SKM-1 treated with dmso at 0.1 percent for 144 hours (cell line): Measurements from ENCODE around the gene MEGF8.

Experiments used
- DNase-seq: peaks from one replicate; lab custom pipeline; 2025; ENCODE audit not compliant: unreplicated experiment; lab: John Stamatoyannopoulos, UW

Gene MEGF8

DNA sequence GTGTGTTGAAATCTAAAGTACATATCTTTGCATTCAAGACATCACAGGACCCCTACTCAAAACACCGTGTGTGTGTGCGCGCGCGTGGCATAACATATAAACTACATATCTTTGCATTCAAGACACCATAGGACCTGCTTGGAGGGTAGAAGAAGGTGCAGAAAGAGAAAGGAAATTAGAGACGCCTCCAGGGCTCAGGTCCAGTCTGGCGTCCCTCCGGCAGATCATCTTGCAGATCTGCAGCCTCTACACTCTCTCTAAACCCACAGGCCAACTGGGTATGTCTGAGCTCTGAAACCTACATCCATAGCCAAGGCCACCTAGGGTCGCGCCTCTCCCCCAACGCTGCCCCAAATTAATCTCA is 22.4 kb upstream of the MEGF8 start:
- DNase-seq: no peak

GRCh38 chr19:42303876-42304275 is 21.6 kb upstream of the MEGF8 start:
- no peak for DNase-seq

- DNase-seq: no peak
Measured at GRCh38 chr19:42306646-42307045, 18.8 kb upstream of the MEGF8 start.

DNA sequence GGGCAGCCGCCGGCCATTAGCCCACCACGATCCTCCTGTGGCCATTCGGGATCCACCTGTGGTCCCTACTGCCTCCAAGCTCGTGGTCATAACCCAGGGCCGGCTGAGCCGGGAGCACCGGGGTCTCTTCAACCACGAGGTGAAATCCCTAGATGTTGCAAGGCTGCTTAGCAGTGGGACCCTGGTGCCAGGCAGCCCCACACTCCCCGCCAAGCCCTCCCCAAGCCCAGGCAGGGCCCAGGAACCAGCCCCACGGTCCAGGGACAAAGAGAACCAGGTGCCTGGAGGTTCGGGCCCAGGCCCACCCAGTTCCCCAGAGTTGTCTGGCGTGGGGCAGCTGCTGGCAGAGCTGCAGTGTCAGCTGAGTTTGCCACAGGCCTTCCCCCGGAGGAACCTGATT is 15.7 kb upstream of the MEGF8 start:
- DNase-seq: no peak

GRCh38 chr19:42311657-42312056 is 13.8 kb upstream of the MEGF8 start:
- no peak for DNase-seq

DNA sequence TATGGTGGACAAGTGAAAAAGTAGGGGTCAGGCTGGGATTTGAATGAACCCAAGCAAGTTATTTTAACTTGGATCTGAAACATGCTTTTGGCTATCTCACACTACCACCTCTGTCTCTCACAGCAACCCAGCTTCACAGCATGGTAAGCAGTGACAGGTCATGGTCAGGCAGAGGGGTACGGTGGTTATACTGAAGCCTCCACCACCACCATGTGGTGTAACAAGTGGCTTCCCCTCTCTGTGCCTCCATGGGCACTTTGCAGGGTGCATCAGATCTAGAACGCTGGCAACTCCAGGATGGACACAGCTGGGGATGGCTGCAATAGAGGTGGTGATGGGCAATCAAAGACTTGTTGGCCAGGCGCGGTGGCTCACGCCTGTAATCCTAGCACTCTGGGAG is 13.1 kb upstream of the MEGF8 start:
- no peak for DNase-seq

- DNase-seq: no peak
Measured at GRCh38 chr19:42313096-42313839, 12.2 kb upstream of the MEGF8 start, which contains the start of gene TMEM145. TSS of gene TMEM145 (plus strand) at chr19:42313309. CDS start at chr19:42313377, 68 bp downstream.

- no peak for DNase-seq
Measured at GRCh38 chr19:42313840-42314755, 11.3 kb upstream of the MEGF8 start.

- DNase-seq: no peak
Measured at GRCh38 chr19:42315024-42315423, 10.4 kb upstream of the MEGF8 start.

GRCh38 chr19:42316223-42317211 is 8.9 kb upstream of the MEGF8 start:
- DNase-seq: peak; percentile 52

DNA sequence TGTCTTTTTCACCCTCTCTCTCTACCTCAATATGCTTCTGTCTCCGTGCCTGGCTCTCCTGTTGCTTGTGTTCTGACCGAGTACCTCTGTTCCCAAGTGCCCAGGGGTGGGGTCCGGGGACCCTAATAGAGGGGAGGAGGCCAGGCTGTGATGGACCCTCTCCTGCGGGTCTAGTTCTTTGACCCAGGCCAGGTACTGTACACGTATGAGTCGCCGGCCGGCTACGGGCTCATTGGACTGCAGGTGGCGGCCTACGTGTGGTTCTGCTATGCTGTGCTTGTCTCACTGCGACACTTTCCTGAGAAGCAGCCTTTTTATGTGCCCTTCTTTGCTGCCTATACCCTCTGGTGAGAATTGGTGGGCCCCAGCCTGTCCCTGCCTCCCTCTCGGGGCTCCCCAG is 7.9 kb upstream of the MEGF8 start:
- DNase-seq: no peak

DNA sequence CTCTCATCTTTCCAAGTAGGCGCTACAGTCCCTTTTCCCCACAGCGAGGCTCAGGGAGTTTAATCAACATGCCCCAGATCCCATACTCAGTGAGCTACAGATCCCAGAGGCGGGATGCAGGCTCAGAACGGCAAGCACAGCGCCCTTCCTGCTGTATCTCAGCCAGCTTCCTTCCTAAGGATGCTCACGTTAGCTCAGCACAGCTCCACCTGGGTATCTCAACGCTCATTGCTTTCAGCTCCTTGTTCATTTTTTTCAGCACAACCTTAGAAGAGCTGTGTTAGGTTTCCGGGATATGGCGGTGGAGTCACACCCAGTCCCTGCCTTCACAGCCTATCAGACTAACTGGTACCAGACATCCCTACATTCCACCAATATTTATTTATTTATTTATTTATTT is 3.1 kb upstream of the MEGF8 start:
- no peak for DNase-seq

- no peak for DNase-seq
Measured at GRCh38 chr19:42323473-42323851, 2.0 kb upstream of the MEGF8 start.

GRCh38 chr19:42323852-42324654 is 1.4 kb upstream of the MEGF8 start:
- DNase-seq: no peak

DNA sequence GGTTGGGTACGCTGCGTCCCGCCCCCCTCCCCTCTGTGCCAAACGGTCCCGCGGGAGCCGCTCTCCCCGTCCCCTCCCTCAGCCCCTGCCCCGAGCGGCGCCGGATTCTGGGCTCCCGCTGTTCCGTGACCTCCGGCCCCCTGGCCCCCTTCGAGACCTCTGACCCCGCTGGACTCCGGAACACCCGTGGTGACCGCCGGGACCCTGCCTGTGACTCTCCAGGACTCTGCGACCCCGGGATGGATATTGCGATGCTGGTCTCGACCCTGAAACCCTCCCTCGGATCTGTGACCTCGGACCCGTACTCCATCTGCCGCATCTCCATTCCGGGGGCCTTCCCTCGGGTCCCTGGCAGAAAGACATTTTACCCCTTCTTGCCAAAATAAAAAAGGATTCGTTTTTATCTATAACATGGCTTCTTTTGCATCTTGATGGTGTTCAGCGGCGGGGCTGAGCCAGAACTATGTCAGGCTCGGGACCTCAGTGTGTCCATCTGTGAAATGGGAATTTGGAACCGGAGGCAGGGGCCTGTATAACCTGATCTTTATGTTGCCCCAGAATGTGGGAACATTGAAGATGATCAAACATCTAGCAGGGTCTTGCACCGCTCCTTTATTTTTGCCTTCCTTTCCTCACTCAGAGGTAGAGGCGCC is 654 bp upstream of the MEGF8 start:
- no peak for DNase-seq

- no peak for DNase-seq
Measured at GRCh38 chr19:42325896-42326771, 699 bp downstream of the MEGF8 start.

DNA sequence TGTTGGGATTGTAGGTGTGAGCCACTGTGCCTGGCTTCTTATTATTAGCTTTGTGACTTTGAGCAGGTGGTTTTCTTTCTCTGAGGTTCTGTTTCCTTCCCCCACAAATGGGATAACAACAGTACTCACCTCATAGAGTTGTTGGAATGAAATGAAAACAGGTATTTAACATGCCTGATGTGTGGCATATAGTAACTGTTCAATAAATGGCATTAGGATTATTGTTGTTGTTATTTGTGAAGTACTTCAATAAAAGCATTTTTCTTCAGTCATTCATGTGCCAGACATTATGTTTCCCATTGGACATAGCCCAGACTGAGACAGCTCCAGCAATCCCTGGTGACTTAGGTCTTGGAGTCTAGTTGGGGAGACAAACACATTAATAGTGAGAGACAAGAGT is 1.5 kb downstream of the MEGF8 start:
- no peak for DNase-seq

DNA sequence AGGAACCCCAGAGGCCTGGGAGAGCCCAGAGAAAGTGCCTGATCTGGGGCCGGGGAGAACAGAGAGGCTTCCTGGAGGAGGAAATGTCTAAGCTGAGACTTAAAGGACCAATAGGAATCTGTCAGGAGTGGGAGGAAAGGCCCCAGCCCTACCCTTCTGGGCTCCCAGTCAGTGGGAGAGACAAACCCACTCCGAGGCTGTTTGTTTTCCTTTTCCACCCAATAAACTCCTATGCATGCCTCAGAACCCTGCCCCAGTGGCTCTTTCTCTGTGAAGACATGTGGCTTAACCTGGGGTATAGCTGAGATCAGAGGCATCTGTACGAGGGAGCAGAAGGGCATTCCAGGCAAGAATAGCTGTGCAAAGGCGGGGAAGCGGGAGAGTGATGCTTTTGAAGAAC is 1.9 kb downstream of the MEGF8 start:
- DNase-seq: no peak

DNA sequence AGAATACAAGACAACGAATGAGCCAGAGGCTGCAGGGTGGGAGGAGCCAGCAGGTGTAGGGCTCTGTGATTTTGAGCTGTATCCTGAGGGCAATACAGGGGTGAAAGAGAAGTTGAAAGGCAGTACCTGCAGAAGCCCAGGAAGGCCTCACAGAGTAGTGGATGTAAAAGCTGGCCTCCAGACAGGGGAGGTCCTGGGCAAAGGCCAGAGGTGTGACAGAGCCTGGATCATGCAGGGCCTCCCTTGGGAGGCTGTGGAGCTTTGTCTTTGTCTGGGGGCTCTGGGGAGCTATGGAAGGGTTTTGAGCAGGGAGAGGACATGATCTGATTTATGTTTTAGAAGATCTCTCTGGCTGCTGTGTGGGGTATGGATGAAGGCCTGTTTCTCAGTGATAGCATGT is 2.7 kb downstream of the MEGF8 start:
- no peak for DNase-seq
